Skin of body (tissue), 2 donors: Measurements from ENCODE around the gene CHORDC1. TPM values are rescaled to one million over a fixed set of nuclear protein-coding genes. Genes with fewer than 3 reads are reported as not detected.
"Not testable (repeated sequence)": the region's sequence is repeated elsewhere in the genome, so short reads cannot be mapped to it uniquely, and the experiment has no call there.

Experiments
- DNase-seq: peaks from one replicate; lab custom pipeline; 2025; lab: John Stamatoyannopoulos, UW
- total RNA-seq: library from RNA; depleted of rRNA; stranded (reverse); fragments of >200 nt; gene quantifications from one replicate; pipeline ENCODE4 v1.2.3, GENCODE V29; 2014

CHORDC1 gene
- 33.2 TPM for total RNA-seq

GRCh38 chr11:90222459-90223247 lies at the start of gene CHORDC1:
CHORDC1 (minus strand) TSS chr11:90223049; CDS start chr11:90222954, 95 bp downstream.
- peak; percentile 52 for DNase-seq

- DNase-seq, result no peak
These were observed 34.3 kb upstream of the CHORDC1 start for GRCh38 chr11:90257158-90257525.

- no peak for DNase-seq
These were observed 33.7 kb upstream of the CHORDC1 start for GRCh38 chr11:90256404-90257157.

GRCh38 chr11:90254065-90254464 lies 31.2 kb upstream of the CHORDC1 start:
- no peak for DNase-seq

- DNase-seq, result no peak
These were observed 29.2 kb upstream of the CHORDC1 start for GRCh38 chr11:90252053-90252452.

- no peak for DNase-seq
These were observed 28.8 kb upstream of the CHORDC1 start for GRCh38 chr11:90251599-90251998.

- DNase-seq, result no peak
These were observed 28.1 kb upstream of the CHORDC1 start for GRCh38 chr11:90250970-90251369.

- DNase-seq, result no peak
These were observed 23.6 kb upstream of the CHORDC1 start for GRCh38 chr11:90246468-90246867.

- no peak for DNase-seq
These were observed 20.7 kb upstream of the CHORDC1 start for GRCh38 chr11:90243534-90243933.

- no peak for DNase-seq
These were observed 20.1 kb upstream of the CHORDC1 start for GRCh38 chr11:90242894-90243416.

GRCh38 chr11:90241414-90241813 lies 18.6 kb upstream of the CHORDC1 start:
- DNase-seq, result no peak

GRCh38 chr11:90239967-90240636 lies 17.3 kb upstream of the CHORDC1 start:
- not testable (repeated sequence) for DNase-seq

GRCh38 chr11:90237004-90237403 lies 14.2 kb upstream of the CHORDC1 start:
- DNase-seq, result no peak

- no peak for DNase-seq
These were observed 12.7 kb upstream of the CHORDC1 start for GRCh38 chr11:90235526-90235925.

GRCh38 chr11:90234977-90235376 lies 12.1 kb upstream of the CHORDC1 start:
- no peak for DNase-seq

- no peak for DNase-seq
These were observed 6.9 kb upstream of the CHORDC1 start for GRCh38 chr11:90229791-90230190.

- no peak for DNase-seq
These were observed 5.2 kb upstream of the CHORDC1 start for GRCh38 chr11:90228056-90228455.

- no peak for DNase-seq
These were observed 368 bp upstream of the CHORDC1 start for GRCh38 chr11:90223248-90223585.

GRCh38 chr11:90221803-90222458 lies 918 bp downstream of the CHORDC1 start:
- no peak for DNase-seq

GRCh38 chr11:90220391-90220790 lies 2.5 kb downstream of the CHORDC1 start:
- DNase-seq, result no peak

GRCh38 chr11:90219438-90219837 lies 3.4 kb downstream of the CHORDC1 start:
- no peak for DNase-seq

- no peak for DNase-seq
These were observed 4.2 kb downstream of the CHORDC1 start for GRCh38 chr11:90218606-90219005.
